GM23338 (cell line): ENCODE data around the gene TARS1. TPM values are rescaled to one million over a fixed set of nuclear protein-coding genes. Genes with fewer than 3 reads are reported as not detected.

Source experiments
- ATAC-seq: fragments of 200-7000 bp; cut with Tn5 transposase; 3 replicates; pipeline ENCODE4 v1.9.1; 2020
- DNase-seq: peaks from one replicate; pipeline ENCODE4 v3.0.0-alpha.2; 2015; ENCODE audit warnings: low spot score
- H2AFZ ChIP-seq: fragments of 200-600 bp; sonication (generic); 2 replicates; pipeline ENCODE4 v1.8.0; 2016; ENCODE audit warnings: antibody characterized with exemption, mild to moderate bottlenecking, moderate library complexity
- H3F3A ChIP-seq: fragments of 200-600 bp; sonication (generic); replicated peaks from 2 replicates; pipeline ENCODE4 v1.8.0; 2017; ENCODE audit warnings: antibody characterized with exemption, mixed run types, low read depth
- H3K27ac ChIP-seq: fragments of 200-600 bp; sonication (generic); 2 replicates; pipeline ENCODE4 v1.6.1; 2016; ENCODE audit warnings: low read depth
- H3K27me3 ChIP-seq: fragments of 200-600 bp; sonication (generic); 2 replicates; pipeline ENCODE4 v1.8.0; 2016; ENCODE audit warnings: mild to moderate bottlenecking, mixed run types, moderate library complexity; ENCODE audit not compliant: insufficient read depth
- H3K36me3 ChIP-seq: fragments of 200-600 bp; sonication (generic); 2 replicates; pipeline ENCODE4 v1.8.0; 2016; ENCODE audit warnings: mild to moderate bottlenecking; ENCODE audit not compliant: insufficient read depth
- H3K4me1 ChIP-seq: fragments of 200-600 bp; sonication (generic); 2 replicates; pipeline ENCODE4 v1.8.0; 2016; ENCODE audit warnings: mild to moderate bottlenecking, moderate library complexity; ENCODE audit not compliant: insufficient read depth
- H3K4me2 ChIP-seq: fragments of 200-600 bp; sonication (generic); 2 replicates; pipeline ENCODE4 v1.7.1; 2017; ENCODE audit warnings: mixed run types
- H3K4me3 ChIP-seq: fragments of 200-600 bp; sonication (generic); 2 replicates; pipeline ENCODE4 v1.6.1; 2016; ENCODE audit warnings: mixed run types
- H3K79me2 ChIP-seq: fragments of 200-600 bp; sonication (generic); replicated peaks from 2 replicates; pipeline ENCODE4 v1.8.0; 2017; ENCODE audit warnings: mild to moderate bottlenecking; ENCODE audit not compliant: insufficient read depth
- H3K9me2 ChIP-seq: fragments of 200-600 bp; sonication (generic); 2 replicates; pipeline ENCODE4 v1.8.0; 2017; ENCODE audit not compliant: insufficient read depth
- H4K20me1 ChIP-seq: fragments of 200-600 bp; sonication (generic); replicated peaks from 2 replicates; pipeline ENCODE4 v1.8.0; 2017; ENCODE audit warnings: mild to moderate bottlenecking; ENCODE audit not compliant: insufficient read depth
- H3K27ac Mint-ChIP-seq: 2 replicates; pipeline ENCODE4 v1.8.0; 2020; ENCODE audit warnings: inconsistent platforms, mild to moderate bottlenecking, moderate library complexity, mixed read lengths
- H3K27me3 Mint-ChIP-seq: 3 replicates; pipeline ENCODE4 v1.8.0; 2022; ENCODE audit warnings: low read depth, mild to moderate bottlenecking, moderate library complexity, mixed read lengths, inconsistent platforms; ENCODE audit not compliant: insufficient read depth, poor library complexity
- H3K36me3 Mint-ChIP-seq: 3 replicates; pipeline ENCODE4 v1.8.0; 2021; ENCODE audit warnings: low read depth, mild to moderate bottlenecking, inconsistent platforms, moderate library complexity, mixed read lengths
- H3K4me1 Mint-ChIP-seq: 3 replicates; pipeline ENCODE4 v1.8.0; 2020; ENCODE audit warnings: mild to moderate bottlenecking, inconsistent platforms, mixed read lengths
- H3K4me3 Mint-ChIP-seq: 3 replicates; pipeline ENCODE4 v1.8.0; 2021; ENCODE audit warnings: moderate library complexity, mild to moderate bottlenecking, inconsistent platforms, mixed read lengths
- H3K9me3 Mint-ChIP-seq: 3 replicates; pipeline ENCODE4 v1.8.0; 2020; ENCODE audit warnings: moderate library complexity, mild to moderate bottlenecking, inconsistent platforms, mixed read lengths
- CREB1 ChIP-seq: fragments of 250-450 bp; sonication (Bioruptor Pico); IDR thresholded peaks from 2 replicates; pipeline ENCODE4 v1.5.0; 2020; ENCODE audit warnings: low read depth, mild to moderate bottlenecking, moderate library complexity
- CTCF ChIP-seq, 2 experiments: fragments of 200-600 bp in 1 of 2; sonication (generic) in 1 of 2; conservative IDR thresholded peaks; 2 replicates each; pipeline versions ENCODE4 v1.5.1 to v1.6.1; 2016 to 2017; ENCODE audit warnings: antibody characterized with exemption in 2 of 2, low read depth in 2 of 2, mild to moderate bottlenecking in 2 of 2, moderate library complexity in 1 of 2
- ETS1 ChIP-seq: IDR thresholded peaks from 2 replicates; pipeline ENCODE4 v1.6.1; 2016; ENCODE audit warnings: antibody characterized with exemption
- EZH2 ChIP-seq: fragments of 200-600 bp; sonication (generic); IDR thresholded peaks from one replicate; pipeline ENCODE4 v1.8.0; 2017; ENCODE audit warnings: antibody characterized with exemption, mild to moderate bottlenecking, low read depth; ENCODE audit not compliant: unreplicated experiment
- EZH2phosphoT487 ChIP-seq: fragments of 200-600 bp; sonication (generic); IDR thresholded peaks from one replicate; pipeline ENCODE4 v1.8.1; 2018; ENCODE audit warnings: antibody characterized with exemption; ENCODE audit not compliant: unreplicated experiment
- JUNB ChIP-seq: IDR thresholded peaks from one replicate; pipeline ENCODE4 v1.6.1; 2016; ENCODE audit warnings: antibody characterized with exemption; ENCODE audit not compliant: unreplicated experiment
- NANOG ChIP-seq: IDR thresholded peaks from 2 replicates; pipeline ENCODE4 v1.6.1; 2016; ENCODE audit warnings: antibody characterized with exemption, borderline replicate concordance
- POLR2AphosphoS5 ChIP-seq: IDR thresholded peaks from 2 replicates; pipeline ENCODE4 v1.6.1; 2016; ENCODE audit warnings: antibody characterized with exemption, low read depth
- REST ChIP-seq: IDR thresholded peaks from one replicate; pipeline ENCODE4 v1.6.1; 2018; ENCODE audit warnings: antibody characterized with exemption; ENCODE audit not compliant: unreplicated experiment
- STAT1 ChIP-seq: IDR thresholded peaks from one replicate; pipeline ENCODE4 v1.6.1; 2016; ENCODE audit warnings: antibody characterized with exemption; ENCODE audit not compliant: unreplicated experiment
- ZNF114 ChIP-seq: fragments of 250-450 bp; sonication (Bioruptor Pico); IDR thresholded peaks from 2 replicates; pipeline ENCODE4 v1.5.0; 2020; ENCODE audit warnings: mild to moderate bottlenecking, moderate library complexity
- ZNF331 ChIP-seq: fragments of 250-450 bp; sonication (Bioruptor Pico); IDR thresholded peaks from 2 replicates; pipeline ENCODE4 v1.5.0; 2020; ENCODE audit warnings: low read depth, mild to moderate bottlenecking, moderate library complexity
- ZNF462 ChIP-seq: fragments of 250-450 bp; sonication (Bioruptor Pico); IDR thresholded peaks from 2 replicates; pipeline ENCODE4 v1.5.0; 2020; ENCODE audit warnings: mild to moderate bottlenecking, moderate library complexity
- polyA plus RNA-seq: library from polyadenylated mRNA; unstranded; fragments of >200 nt; fragmentation: Nextera tagmentation; extraction: Ambion mirVana; gene quantifications from 2 replicates; pipeline ENCODE4 v1.2.1, GENCODE V29; 2016
- total RNA-seq: library from RNA; depleted of rRNA; stranded (reverse); fragments of >200 nt; shearing (Covaris generic); gene quantifications from 2 replicates; pipeline ENCODE4 v1.2.3, GENCODE V29; 2014

TARS1 gene
- total and polyA plus RNA-seq, 2 experiments from 2014 or later = 458 to 473 TPM

GRCh38 chr5:33417632-33418031 is 23.1 kb upstream of the TARS1 start:
- Histone ChIP-seq H3K4me2 (no peak overlapping the region), H4K20me1 (no peaks in the 10 kb centered on the region), H3K27ac (no peak overlapping the region), H3K4me3 (no peak overlapping the region), H3K36me3 (no peaks in the 10 kb centered on the region), H3F3A (no peaks in the 10 kb centered on the region), H3K27me3 (no peaks in the 10 kb centered on the region), H3K4me1 (no peaks in the 10 kb centered on the region), H3K79me2 (no peaks in the 10 kb centered on the region), H2AFZ (no peak overlapping the region), H3K9me2 (no peaks in the 10 kb centered on the region)
- no peaks in the 10 kb centered on the region for H3K4me1 Mint-ChIP-seq
- H3K36me3 Mint-ChIP-seq = no peaks in the 10 kb centered on the region
- TF ChIP-seq CREB1 (CRISPR knock-in tag) (no peak), REST (no peak), EZH2 (no peak), JUNB (no peak), ZNF331 (CRISPR knock-in tag) (no peak), ZNF114 (CRISPR knock-in tag) (no peak), EZH2phosphoT487 (no peak), STAT1 (no peak), NANOG (no peak), ETS1 (no peak), POLR2AphosphoS5 (no peak), ZNF462 (CRISPR knock-in tag) (no peak), CTCF (conservative IDR thresholded peaks at IDR 0.05; ENCODE audit: low read depth in 2 of 2) (no peak)
- H3K27me3 Mint-ChIP-seq = no peaks in the 10 kb centered on the region
- no peaks in the 10 kb centered on the region for H3K9me3 Mint-ChIP-seq
- ATAC-seq = no peak
- no peak overlapping the region for H3K4me3 Mint-ChIP-seq
- no peak overlapping the region for H3K27ac Mint-ChIP-seq
- no peak for DNase-seq
